A549 treated with GW870086 at 1 μM for 4 hours (cell line): ENCODE measurements around the gene AKIRIN1. TPM values are rescaled to one million over a fixed set of nuclear protein-coding genes. Genes with fewer than 3 reads are reported as not detected.

Source experiments
- total RNA-seq: library from RNA; stranded (reverse); fragments of 200-300 nt; extraction: Qiagen RNA extraction; gene quantifications from 5 replicates; pipeline ENCODE4 v1.2.3, GENCODE V29; 2022; ENCODE audit warnings: low read depth

Gene AKIRIN1, protein sequence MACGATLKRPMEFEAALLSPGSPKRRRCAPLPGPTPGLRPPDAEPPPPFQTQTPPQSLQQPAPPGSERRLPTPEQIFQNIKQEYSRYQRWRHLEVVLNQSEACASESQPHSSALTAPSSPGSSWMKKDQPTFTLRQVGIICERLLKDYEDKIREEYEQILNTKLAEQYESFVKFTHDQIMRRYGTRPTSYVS
- 42.4 to 50.3 TPM (median 47.2 TPM) in 5 replicates for total RNA-seq

GRCh38 chr1:38990738-38991637 is at the start of gene AKIRIN1:
Gene AKIRIN1, plus strand, starts transcription at chr1:38991276. Its CDS starts 105 bp downstream, at chr1:38991381.

DNA sequence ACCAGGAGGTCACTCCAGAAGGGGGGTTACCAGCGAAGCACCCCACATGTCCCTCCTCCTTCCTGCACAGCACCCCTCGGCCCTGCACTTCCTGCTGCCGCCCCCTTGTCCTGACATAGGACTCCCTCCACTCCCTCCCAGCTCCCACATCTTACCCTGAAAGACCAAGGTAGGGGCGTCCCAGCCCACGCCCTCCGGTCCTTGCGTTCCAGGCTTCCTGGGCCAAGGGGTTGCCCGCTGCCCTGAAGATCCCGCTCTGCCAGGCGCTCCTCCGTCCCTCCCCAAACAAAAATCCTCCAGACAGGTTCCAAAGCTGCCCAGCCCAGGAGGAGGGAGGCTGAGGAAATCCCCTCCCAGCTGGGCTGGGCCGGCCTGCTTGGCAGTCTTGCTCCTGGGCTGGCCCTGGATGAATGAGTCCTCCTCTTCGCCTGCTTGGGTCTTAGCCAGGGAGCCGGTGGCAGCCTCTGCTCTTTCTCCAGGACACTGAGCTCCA is 49.5 kb upstream of the AKIRIN1 start, which contains the start of gene RHBDL2:
Gene RHBDL2 (minus strand): TSS at position 304 of the 493 bp plus-strand sequence. CDS start 22,618 bp downstream, outside the sequence.

DNA sequence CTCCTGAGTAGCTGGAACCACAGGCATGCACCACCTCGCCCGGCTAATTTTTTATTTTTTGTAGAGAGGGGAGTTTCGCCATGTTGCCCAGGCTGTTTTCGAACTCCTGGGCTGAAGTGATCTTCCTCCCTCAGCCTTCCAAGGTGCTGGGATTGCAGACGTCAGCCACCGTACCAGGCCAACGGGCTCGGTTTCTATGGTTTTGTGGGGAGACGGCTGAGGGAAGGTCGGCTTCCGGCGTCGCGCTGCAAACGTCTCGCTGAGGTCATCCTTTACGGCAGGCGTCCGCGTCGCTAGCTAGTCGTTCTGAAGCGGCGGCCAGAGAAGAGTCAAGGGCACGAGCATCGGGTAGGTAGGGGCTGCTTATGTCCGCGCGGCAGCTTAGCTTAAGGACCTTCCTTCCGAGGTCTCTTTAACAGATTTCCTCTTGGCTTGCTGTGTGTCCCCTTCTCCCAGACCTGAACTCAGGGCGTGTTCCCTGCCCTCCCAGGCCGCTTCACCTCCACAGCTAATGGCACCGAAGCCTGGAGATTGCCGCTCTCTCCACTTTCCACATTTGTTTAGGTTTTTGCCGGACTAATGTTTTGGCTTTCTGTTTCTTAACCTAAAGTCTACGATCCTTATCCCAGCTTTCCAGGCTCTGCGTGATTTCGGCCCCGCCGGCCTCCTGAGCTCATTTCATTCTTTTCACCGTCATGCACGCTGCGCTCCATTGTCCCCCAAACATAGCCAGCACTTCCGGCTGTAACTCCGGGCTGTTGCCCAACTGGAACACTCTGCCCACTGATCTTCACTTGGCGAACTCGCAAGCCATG is 35.2 kb downstream of the AKIRIN1 start, which contains the start of gene NDUFS5:
Gene NDUFS5 (plus strand): TSS at position 300 of the 815 bp plus-strand sequence. CDS start 2,375 bp downstream, outside the sequence.

Other genes starting within 250 kb of the AKIRIN1 start
- gene RRAGC, start 131.5 kb upstream of the AKIRIN1 start, total RNA-seq = 27.8 to 31.9 TPM (median 30.3 TPM) in 5 replicates
- gene MYCBP, start 117.9 kb upstream of the AKIRIN1 start, total RNA-seq = 16.4 to 26.0 TPM (median 18.4 TPM) in 5 replicates
- gene GJA9, start 109.7 kb upstream of the AKIRIN1 start, total RNA-seq = 0.06 to 0.08 TPM (median 0.07 TPM) in 3 of 5 replicates, not detected in the others
- 1.8 to 2.3 TPM (median 1.9 TPM) in 5 replicates for gene RHBDL2, start 49.4 kb upstream of the AKIRIN1 start, total RNA-seq
- 405 to 581 TPM (median 420 TPM) in 5 replicates for gene NDUFS5, start 35.1 kb downstream of the AKIRIN1 start, total RNA-seq
- gene MACF1, start 213.4 kb downstream of the AKIRIN1 start, total RNA-seq = 30.4 to 41.6 TPM (median 39.2 TPM) in 5 replicates